ENCODE data around the gene HERC2.
"Not testable (repeated sequence)": the region's sequence is repeated elsewhere in the genome, so short reads cannot be mapped to it uniquely, and the experiment has no call there.

DNA sequence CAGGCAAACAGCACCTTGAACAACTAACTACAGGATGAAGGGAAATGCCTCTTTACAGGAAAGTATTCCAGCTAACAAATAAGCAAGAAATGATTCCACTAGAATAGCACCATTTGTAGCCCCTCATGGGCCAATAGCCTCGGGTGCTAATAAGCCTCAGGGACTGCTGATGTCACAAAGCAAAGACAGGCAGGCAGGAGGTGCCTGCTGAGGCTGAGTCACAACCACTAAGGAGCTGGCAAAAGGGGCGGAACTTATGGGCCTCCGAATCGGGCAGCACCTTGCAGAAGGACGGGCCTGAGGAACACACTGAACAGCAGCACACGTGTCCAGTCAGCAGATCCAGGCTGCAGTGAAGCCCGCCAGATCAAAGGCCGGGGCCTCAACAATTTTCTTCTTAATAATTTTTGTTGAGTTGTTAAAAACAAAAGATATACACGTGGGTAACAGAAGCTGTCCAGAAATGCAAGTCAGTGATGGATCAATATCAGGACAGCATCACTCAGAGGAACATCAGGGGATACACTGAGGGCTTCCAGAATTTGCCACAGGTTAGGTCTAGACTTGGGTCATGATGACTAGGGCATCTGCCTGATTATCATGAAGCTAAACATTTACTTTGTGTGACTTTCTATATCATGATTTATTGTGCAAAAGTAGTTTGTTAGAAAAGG is 170.0 kb downstream of the HERC2 start:
- not testable (repeated sequence) for TF ChIP-seq POLR2A, POLR2AphosphoS5 (IDR thresholded peaks at IDR 0.05)
- TF ChIP-seq, protein P1, sequence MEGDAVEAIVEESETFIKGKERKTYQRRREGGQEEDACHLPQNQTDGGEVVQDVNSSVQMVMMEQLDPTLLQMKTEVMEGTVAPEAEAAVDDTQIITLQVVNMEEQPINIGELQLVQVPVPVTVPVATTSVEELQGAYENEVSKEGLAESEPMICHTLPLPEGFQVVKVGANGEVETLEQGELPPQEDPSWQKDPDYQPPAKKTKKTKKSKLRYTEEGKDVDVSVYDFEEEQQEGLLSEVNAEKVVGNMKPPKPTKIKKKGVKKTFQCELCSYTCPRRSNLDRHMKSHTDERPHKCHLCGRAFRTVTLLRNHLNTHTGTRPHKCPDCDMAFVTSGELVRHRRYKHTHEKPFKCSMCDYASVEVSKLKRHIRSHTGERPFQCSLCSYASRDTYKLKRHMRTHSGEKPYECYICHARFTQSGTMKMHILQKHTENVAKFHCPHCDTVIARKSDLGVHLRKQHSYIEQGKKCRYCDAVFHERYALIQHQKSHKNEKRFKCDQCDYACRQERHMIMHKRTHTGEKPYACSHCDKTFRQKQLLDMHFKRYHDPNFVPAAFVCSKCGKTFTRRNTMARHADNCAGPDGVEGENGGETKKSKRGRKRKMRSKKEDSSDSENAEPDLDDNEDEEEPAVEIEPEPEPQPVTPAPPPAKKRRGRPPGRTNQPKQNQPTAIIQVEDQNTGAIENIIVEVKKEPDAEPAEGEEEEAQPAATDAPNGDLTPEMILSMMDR (IDR thresholded peaks at IDR 0.05): not testable (repeated sequence)

Data from sigmoid colon (tissue), 4 donors.